Stimulated activated CD4-positive, alpha-beta T cell treated with anti-CD3 and anti-CD28 coated beads, Interleukin-1b, Interleukin-23, amount 100 ng/mL, for 1 hour (primary cell): ENCODE measurements around the gene TUBA3E.
"Not testable (repeated sequence)": the region's sequence is repeated elsewhere in the genome, so short reads cannot be mapped to it uniquely, and the experiment has no call there.

Experiments used
- DNase-seq, 2 donors: peaks; one replicate each; pipeline ENCODE4 v3.0.0-alpha.2; 2020; ENCODE audit warnings: low read depth in 2 of 2

The TUBA3E gene

DNA sequence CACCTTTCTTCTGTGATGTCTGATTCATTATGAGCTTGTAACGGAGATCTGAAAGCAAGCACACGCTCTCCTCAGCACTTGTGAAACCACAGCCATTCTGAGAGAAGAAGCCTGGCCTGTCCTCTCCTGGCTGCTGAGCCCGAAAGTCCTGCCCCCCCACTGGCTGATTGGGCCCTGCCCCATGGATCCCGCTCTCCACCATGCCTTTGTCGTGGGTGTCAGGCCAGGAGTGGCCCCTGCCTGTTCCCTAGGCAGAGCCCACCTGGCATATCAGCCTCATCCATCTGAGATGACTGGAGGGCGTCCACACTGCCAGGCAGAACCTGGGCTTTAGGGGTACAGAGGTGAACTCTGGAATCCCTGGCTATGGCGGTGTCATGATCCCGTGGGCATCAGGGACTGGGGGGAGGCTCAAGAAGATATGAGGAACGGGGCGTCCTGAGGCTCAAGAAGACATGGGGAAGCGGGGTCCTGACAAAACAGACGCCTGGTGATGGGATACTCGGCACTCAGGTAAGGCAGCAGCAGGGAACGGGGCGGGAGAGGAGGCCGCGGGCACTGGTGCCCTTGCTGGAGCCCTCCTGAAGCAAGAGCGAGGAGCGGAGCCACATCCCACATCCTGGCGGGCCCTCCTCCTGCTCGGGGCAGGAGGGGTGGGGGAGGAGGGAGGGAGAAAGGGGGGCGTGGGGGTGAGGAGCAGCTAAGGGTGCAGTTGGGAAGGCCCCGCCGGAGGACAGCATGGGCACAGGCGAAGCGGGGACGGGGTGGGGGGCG, 54.8 kb downstream of the TUBA3E start:
- DNase-seq, result not testable (repeated sequence)

DNA sequence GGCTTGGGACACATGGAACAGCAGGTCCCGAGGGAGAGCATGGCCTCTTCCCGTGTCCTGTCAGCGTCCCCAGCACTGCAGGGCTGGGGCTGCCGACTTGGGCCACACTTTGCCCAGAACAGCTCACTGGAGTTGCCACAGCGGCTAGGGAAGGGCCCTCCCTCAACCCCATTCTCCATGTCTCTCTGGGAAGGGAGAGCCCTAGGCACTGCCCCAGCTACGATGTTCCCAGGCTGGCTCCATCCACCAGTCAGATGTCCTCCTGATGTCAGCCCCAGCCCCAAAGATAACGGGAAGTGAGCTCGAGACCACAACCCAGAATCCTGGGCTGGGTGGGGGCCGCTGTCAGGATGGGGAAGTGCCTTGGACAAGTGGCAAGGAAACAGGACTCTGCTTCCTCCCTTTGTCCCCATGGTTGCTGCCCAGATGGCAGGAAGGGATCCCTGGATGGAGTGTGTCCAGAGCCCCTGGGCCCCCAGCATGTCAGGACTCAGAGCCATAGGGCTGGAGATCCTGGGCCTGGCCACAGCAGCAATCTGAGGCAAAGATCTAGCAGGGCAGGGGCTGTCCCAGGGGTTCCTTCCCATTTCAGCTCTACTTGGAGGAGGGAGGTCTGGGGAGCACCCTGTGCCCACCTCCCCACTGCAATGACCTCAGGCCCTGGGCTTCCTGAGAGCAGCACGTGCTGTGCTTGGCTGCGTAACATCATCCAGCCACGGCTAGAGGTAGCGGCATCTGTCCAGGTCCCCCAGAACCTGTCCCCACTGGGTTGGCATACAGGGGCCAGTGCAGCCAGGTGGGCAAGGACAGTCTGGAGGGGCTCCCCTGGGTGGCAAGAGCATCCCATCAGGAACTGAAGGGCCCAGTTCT, 55.6 kb downstream of the TUBA3E start:
- DNase-seq, result not testable (repeated sequence)
